SK-N-SH (cell line): ENCODE measurements around the gene CAMK2B. TPM values are rescaled to one million over a fixed set of nuclear protein-coding genes. Genes with fewer than 3 reads are reported as not detected.

ENCODE experiments used
- CTCF ChIA-PET: fragments of 300-600, 350-600 bp; formaldehyde crosslinking; extraction: SDS; loops from one replicate; lab custom pipeline; 2021; lab: Yijun Ruan, JAX
- POLR2A ChIA-PET: fragments of 350-600 bp; sonication (Branson Sonifier 250); formaldehyde crosslinking; extraction: SDS; loops from one replicate; lab custom pipeline; 2020; ENCODE audit warnings: antibody characterized with exemption, inconsistent platforms; lab: Yijun Ruan, JAX
- DNase-seq: peaks from one replicate; pipeline ENCODE4 v3.0.0; 2012
- H2AFZ ChIP-seq: fragments of 200-600 bp; sonication (generic); 2 replicates; pipeline ENCODE4 v1.8.1; 2016; ENCODE audit warnings: antibody characterized with exemption, mild to moderate bottlenecking, low read depth
- H3F3A ChIP-seq: fragments of 200-600 bp; sonication (generic); replicated peaks from 2 replicates; pipeline ENCODE3; 2016; ENCODE audit warnings: antibody characterized with exemption, mild to moderate bottlenecking; ENCODE audit not compliant: insufficient read depth
- H3K27ac ChIP-seq, 2 experiments: fragments of 200-500 bp in 1 of 2; fragments of 200-600 bp in 1 of 2; sonication (Bioruptor generic) in 1 of 2; sonication (generic), shearing (Covaris generic) in 1 of 2; 2 replicates each; pipeline versions ENCODE4 v1.5.1 to v1.6.1; 2014 to 2016; ENCODE audit warnings: low read depth in 2 of 2, inconsistent platforms in 1 of 2, low read length in 1 of 2, mild to moderate bottlenecking in 1 of 2, mixed read lengths in 1 of 2
- H3K27me3 ChIP-seq: fragments of 200-600 bp; sonication (generic), shearing (Covaris generic); 2 replicates; pipeline ENCODE4 v1.6.1; 2016; ENCODE audit warnings: mixed run types; ENCODE audit not compliant: insufficient read depth
- H3K36me3 ChIP-seq, 2 experiments: fragments of 200-500 bp in 1 of 2; fragments of 200-600 bp in 1 of 2; sonication (Bioruptor generic) in 1 of 2; sonication (generic) in 1 of 2; replicated peaks in 1 of 2; 2 replicates each; pipeline versions ENCODE3 to v1.5.1; 2014 to 2016; ENCODE audit warnings: low read length in 1 of 2, mild to moderate bottlenecking in 1 of 2; ENCODE audit not compliant: insufficient read depth in 2 of 2, control insufficient read depth in 1 of 2
- H3K4me1 ChIP-seq, 2 experiments: fragments of 200-500 bp in 1 of 2; fragments of 200-600 bp in 1 of 2; sonication (Bioruptor generic) in 1 of 2; sonication (generic), shearing (Covaris generic) in 1 of 2; 2 replicates each; pipeline versions ENCODE4 v1.5.1 to v1.6.1; 2014 to 2016; ENCODE audit warnings: low read depth in 1 of 2, low read length in 1 of 2, mixed run types in 1 of 2; ENCODE audit not compliant: insufficient read depth in 2 of 2, control insufficient read depth in 1 of 2
- H3K4me2 ChIP-seq: fragments of 200-600 bp; sonication (generic), shearing (Covaris generic); 2 replicates; pipeline ENCODE4 v1.6.1; 2017; ENCODE audit warnings: mixed run types
- H3K4me3 ChIP-seq, 2 experiments: fragments of 200-500 bp in 1 of 2; fragments of 200-600 bp in 1 of 2; sonication (Bioruptor generic) in 1 of 2; sonication (generic), shearing (Covaris generic) in 1 of 2; 2 replicates each; pipeline versions ENCODE4 v1.5.1 to v1.8.1; 2014 to 2016; ENCODE audit warnings: low read depth in 2 of 2, inconsistent platforms in 1 of 2, low read length in 1 of 2, mild to moderate bottlenecking in 1 of 2, mixed read lengths in 1 of 2, moderate library complexity in 1 of 2
- H3K79me2 ChIP-seq: fragments of 200-600 bp; sonication (generic); 2 replicates; pipeline ENCODE4 v1.8.1; 2017; ENCODE audit warnings: mild to moderate bottlenecking; ENCODE audit not compliant: insufficient read depth
- H3K9ac ChIP-seq: fragments of 200-600 bp; sonication (generic); 2 replicates; pipeline ENCODE4 v1.6.1; 2017; ENCODE audit warnings: mixed run types
- H3K9me2 ChIP-seq: fragments of 200-600 bp; sonication (generic); 2 replicates; pipeline ENCODE4 v1.6.1; 2017; ENCODE audit warnings: mixed run types
- H3K9me3 ChIP-seq: fragments of 200-600 bp; sonication (generic); 2 replicates; pipeline ENCODE4 v1.6.1; 2017; ENCODE audit warnings: mixed run types, mild to moderate bottlenecking, moderate library complexity
- H4K20me1 ChIP-seq: fragments of 200-600 bp; sonication (generic); 2 replicates; pipeline ENCODE4 v1.6.1; 2017; ENCODE audit warnings: mild to moderate bottlenecking, mixed run types; ENCODE audit not compliant: insufficient read depth
- FOXM1 ChIP-seq: IDR thresholded peaks from 2 replicates; pipeline ENCODE4 v1.4.0; 2012; ENCODE audit warnings: low read depth, mild to moderate bottlenecking
- GATA2 ChIP-seq: sonication (generic); formaldehyde crosslinking; IDR thresholded peaks from 2 replicates; pipeline ENCODE4 v1.5.0; 2020; ENCODE audit warnings: mild to moderate bottlenecking, missing genetic modification reagents
- IRF3 ChIP-seq: fragments of 150-350 bp; IDR thresholded peaks from 2 replicates; pipeline ENCODE4 v1.6.1; 2016; ENCODE audit warnings: mild to moderate bottlenecking, low read depth, low read length
- JUND ChIP-seq: IDR thresholded peaks from 2 replicates; pipeline ENCODE4 v1.4.0; 2012
- MEF2A ChIP-seq: IDR thresholded peaks from 2 replicates; pipeline ENCODE4 v1.4.0; 2012; ENCODE audit warnings: low read depth, borderline replicate concordance
- MXI1 ChIP-seq: IDR thresholded peaks from 2 replicates; pipeline ENCODE4 v1.6.1; 2012; ENCODE audit warnings: mild to moderate bottlenecking, low read depth, low read length, improper control_type of control experiment
- NFIC ChIP-seq: IDR thresholded peaks from 2 replicates; pipeline ENCODE4 v1.4.0; 2012; ENCODE audit warnings: borderline replicate concordance
- PBX3 ChIP-seq: IDR thresholded peaks from 2 replicates; pipeline ENCODE4; 2012
- POLR2AphosphoS5 ChIP-seq: IDR thresholded peaks from 2 replicates; pipeline ENCODE4 v1.6.1; 2012; ENCODE audit warnings: low read depth, low read length
- RAD21 ChIP-seq: IDR thresholded peaks from 2 replicates; pipeline ENCODE4 v1.6.1; 2012; ENCODE audit warnings: mild to moderate bottlenecking, low read length
- RCOR1 ChIP-seq: fragments of 150-350 bp; IDR thresholded peaks from 2 replicates; pipeline ENCODE4 v1.6.1; 2017; ENCODE audit warnings: antibody characterized with exemption, low read length
- RXRA ChIP-seq: IDR thresholded peaks from 2 replicates; pipeline ENCODE4 v1.4.0; 2012; ENCODE audit warnings: low read depth, mild to moderate bottlenecking, borderline replicate concordance
- SMC3 ChIP-seq: IDR thresholded peaks from 2 replicates; pipeline ENCODE4 v1.6.1; 2012; ENCODE audit warnings: low read depth, low read length, improper control_type of control experiment
- TAF1 ChIP-seq: IDR thresholded peaks from 2 replicates; pipeline ENCODE4 v1.6.1; 2012; ENCODE audit warnings: low read depth, mild to moderate bottlenecking, low read length, moderate library complexity, borderline replicate concordance
- WGBS: methylation state at CpG from one replicate; pipeline ENCODE4 v1.1.6; 2017; ENCODE audit warnings: low lambda C conversion rate; 5-methylcytosine and 5-hydroxymethylcytosine counted together
- polyA plus RNA-seq, 3 experiments: library from polyadenylated mRNA; depleted of rRNA; stranded (reverse); fragments of >200 nt; gene quantifications; 2 replicates each; pipeline ENCODE4 v1.2.3, GENCODE V29; 2012

CAMK2B gene
- polyA plus RNA-seq, 1 of the 3 experiments (the other 2 are of a cell fraction): 0.20 TPM

DNA sequence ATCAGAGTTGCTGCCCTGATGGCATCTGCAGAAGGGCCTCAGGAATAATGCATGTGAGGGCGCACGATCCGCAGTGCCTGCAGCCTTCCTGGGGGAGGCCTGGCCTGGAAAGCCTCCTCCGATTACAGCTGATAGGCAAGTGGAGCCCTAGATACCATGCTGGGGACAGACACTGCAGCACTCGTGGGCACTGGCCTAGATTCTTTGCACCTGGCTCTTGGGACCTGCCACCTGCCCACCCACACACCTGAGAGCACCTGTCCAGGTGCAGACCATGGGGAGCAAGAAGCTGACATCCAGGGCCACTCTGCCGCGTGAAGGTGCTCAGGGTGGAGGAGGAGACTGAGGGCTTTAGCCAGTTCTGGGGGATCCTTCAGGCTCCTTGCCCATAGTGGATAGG, 109.9 kb downstream of the CAMK2B start:
- H3K4me1 ChIP-seq: peaks cover 0 to 28% of the 10 kb centered on the region in 2 experiments; a peak in 1 of 4 replicates
- H3K9me2 ChIP-seq: no peaks in the 10 kb centered on the region
- H3K36me3 ChIP-seq: peaks cover 14 to 37% of the 10 kb centered on the region in 2 experiments
- H3K9me3 ChIP-seq: no peaks in the 10 kb centered on the region
- no peaks in the 10 kb centered on the region for H3K27me3 ChIP-seq
- no peak overlapping the region for H3K9ac ChIP-seq
- H3K4me2 ChIP-seq: no peak overlapping the region
- no peak overlapping the region for H3K4me3 ChIP-seq
- TF ChIP-seq NFIC (no peak), MXI1 (no peak), SMC3 (no peak), MEF2A (no peak), RXRA (no peak), TAF1 (no peak), GATA2 (CRISPR knock-in tag) (no peak), JUND (no peak), RAD21 (no peak), IRF3 (no peak), PBX3 (no peak), FOXM1 (no peak), RCOR1 (no peak)
- WGBS: 96% methylated on average over 2 of the region's 7 CpGs
- peaks cover 6% of the 10 kb centered on the region; the same call in 1 of the 2 replicates for H3K79me2 ChIP-seq
- POLR2A ChIA-PET: interaction anchor here (2.0 kb wide), 1 partner anchor 15 kb away, joined by 6 read pairs; the partner anchor contains the start of gene YKT6
- CTCF ChIA-PET: interaction anchor here (1.0 to 4.0 kb wide), 5 partner anchors 9 to 345 kb away, joined by 4 to 32 read pairs (median 17); partner anchors contain the start of gene YKT6
- no peak overlapping the region for H2AFZ ChIP-seq
- DNase-seq: peak; percentile 38
- peak overlapping the region in 1 of 2 experiments; percentile 61; a peak in 2 of 4 replicates for H3K27ac ChIP-seq
- 0 out of 2 replicates have a peak, but pooled peaks cover 4% of the 10 kb centered on the region for H4K20me1 ChIP-seq
- peaks cover 10% of the 10 kb centered on the region for H3F3A ChIP-seq

DNA sequence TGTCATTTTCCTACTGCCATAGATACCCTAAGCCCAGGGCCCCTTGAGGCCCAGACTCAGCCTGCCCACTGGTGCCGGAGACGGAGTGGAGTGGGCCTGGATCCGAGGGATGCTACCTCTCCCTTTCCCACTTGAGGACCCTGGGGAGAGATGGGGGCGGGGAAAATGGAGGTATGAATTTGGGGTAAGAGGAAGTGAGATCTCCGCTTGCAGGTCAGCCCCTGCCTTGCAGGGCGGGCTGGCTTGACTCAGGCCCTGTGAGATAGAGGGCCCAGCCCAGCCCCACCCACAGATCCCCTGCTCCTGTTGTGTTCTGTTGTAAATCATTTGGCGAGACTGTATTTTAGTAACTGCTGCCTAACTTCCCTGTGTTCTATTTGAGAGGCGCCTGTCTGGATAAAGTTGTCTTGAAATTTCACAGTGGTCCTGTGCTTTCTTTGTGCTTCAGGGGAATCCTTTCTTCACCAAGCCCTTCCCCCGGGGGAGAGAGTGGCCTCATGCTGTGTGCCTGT, 111.5 kb downstream of the CAMK2B start:
- H3F3A ChIP-seq: peaks cover 10% of the 10 kb centered on the region
- peaks cover 6% of the 10 kb centered on the region for H3K79me2 ChIP-seq
- no peak overlapping the region; a peak in 1 of 4 replicates for H3K4me3 ChIP-seq
- ChIA-PET POLR2A (interaction anchor here (0.9 to 2.0 kb wide), 4 partner anchors 13 to 261 kb away, joined by 3 to 6 read pairs (median 4); partner anchors contain the start of gene YKT6), CTCF (interaction anchor here (0.6 to 4.0 kb wide), 21 partner anchors 9 to 351 kb away, joined by 3 to 32 read pairs (median 4); partner anchors contain the start of genes CAMK2B and YKT6)
- WGBS: 91% methylated on average over 9 of the region's 9 CpGs
- H3K27ac ChIP-seq: peak overlapping the region in 1 of 2 experiments; percentile 3; a peak in 1 of 4 replicates
- TF ChIP-seq TAF1: no peak
- TF ChIP-seq JUND: peak; percentile 5; the same call in 1 of the 2 replicates
- peak; percentile 1; the same call in 1 of the 2 replicates for TF ChIP-seq POLR2AphosphoS5
- H2AFZ ChIP-seq: no peak overlapping the region
- 0 out of 2 replicates have a peak, but pooled peaks cover 9% of the 10 kb centered on the region for H4K20me1 ChIP-seq
- peak; percentile 36 for DNase-seq
- no peaks in the 10 kb centered on the region for H3K9me2 ChIP-seq
- H3K36me3 ChIP-seq: peaks cover 29 to 53% of the 10 kb centered on the region in 2 experiments
- peaks cover 0 to 27% of the 10 kb centered on the region in 2 experiments; a peak in 1 of 4 replicates for H3K4me1 ChIP-seq
- H3K9ac ChIP-seq: no peak overlapping the region
- H3K27me3 ChIP-seq: no peaks in the 10 kb centered on the region
- no peak overlapping the region for H3K4me2 ChIP-seq
- H3K9me3 ChIP-seq: no peaks in the 10 kb centered on the region
